Epithelial cell of proximal tubule (primary cell): ENCODE data around the gene DAB2IP. TPM values are rescaled to one million over a fixed set of nuclear protein-coding genes. Genes with fewer than 3 reads are reported as not detected.

Experiments used
- DNase-seq: peaks from one replicate; pipeline ENCODE4 v3.0.0-alpha.2; 2011; ENCODE audit warnings: low read depth
- H3K4me3 ChIP-seq: 2 replicates; pipeline ENCODE4 v1.5.1; 2011; ENCODE audit warnings: low read depth, mild to moderate bottlenecking, low read length
- CTCF ChIP-seq: conservative IDR thresholded peaks from 2 replicates; pipeline ENCODE4 v1.5.1; 2012; ENCODE audit warnings: low read depth, mild to moderate bottlenecking, low read length
- total RNA-seq: library from RNA; depleted of rRNA; stranded (reverse); fragments of >200 nt; gene quantifications from 2 replicates; pipeline ENCODE4 v1.2.3, GENCODE V29; 2015

DAB2IP gene
- total RNA-seq, 1 donor from 2014 or later, result 23.8 TPM

GRCh38 chr9:121688146-121688680, 36.8 kb downstream of the DAB2IP start:
- DNase-seq, result no peak
- H3K4me3 ChIP-seq, result no peak overlapping the region
- no peak for TF ChIP-seq CTCF

- DNase-seq, result no peak
- H3K4me3 ChIP-seq, result no peak overlapping the region
Observed at GRCh38 chr9:121688681-121689080, 37.2 kb downstream of the DAB2IP start.

GRCh38 chr9:121689461-121690157, 38.2 kb downstream of the DAB2IP start:
- TF ChIP-seq CTCF, result no peak
- H3K4me3 ChIP-seq, result no peak overlapping the region
- DNase-seq, result no peak

More at GRCh38 chr9:121688681-121689080, 37.2 kb downstream of the DAB2IP start:
- TF ChIP-seq CTCF, result no peak

GRCh38 chr9:121690316-121690715, 38.9 kb downstream of the DAB2IP start:
- TF ChIP-seq CTCF, result no peak
- H3K4me3 ChIP-seq, result no peak overlapping the region
- no peak for DNase-seq

GRCh38 chr9:121690766-121691165, 39.3 kb downstream of the DAB2IP start:
- no peak for DNase-seq
- H3K4me3 ChIP-seq, result no peak overlapping the region
- TF ChIP-seq CTCF, result no peak

- TF ChIP-seq CTCF, result no peak
- no peak overlapping the region for H3K4me3 ChIP-seq
- no peak for DNase-seq
Observed at GRCh38 chr9:121691890-121692289, 40.5 kb downstream of the DAB2IP start.
